ENCODE data around the gene FOXP1. TPM values are rescaled to one million over a fixed set of nuclear protein-coding genes. Genes with fewer than 3 reads are reported as not detected.

FOXP1 gene
- total and polyA plus RNA-seq, 2 of the 13 experiments (the other 11 are each of a cell fraction or from before 2014, with no cell fraction given): 40.4 to 59.0 TPM

GRCh38 chr3:71513515-71513914 lies 70.0 kb downstream of the FOXP1 start:
- in situ Hi-C loops (cut with HindIII; ENCODE audit: extremely low pct_ligation_motif_present, low pct_unique_long_range_greater_than_20kb): no loop called here
- H2AFZ ChIP-seq (ENCODE audit: low read length): no peak overlapping the region
- H3K79me2 ChIP-seq (ENCODE audit: insufficient read depth, low read length): peaks cover 48% of the 10 kb centered on the region
- ATAC-seq: no peak
- no TSS peak for BruUV-seq (replicated peaks)
- H3K27ac ChIP-seq (ENCODE audit: extremely low read length, insufficient read depth, low read length): no peak overlapping the region
- ChIA-PET POLR2A (no interaction called here), CTCF (ENCODE audit: low intra/inter-chr PET ratio, low total read pairs) (no interaction called here)
- no peak for DNase-seq (ENCODE audit: low spot score)
- H3K36me3 ChIP-seq (replicated peaks in 1 of 2; ENCODE audit: control insufficient read depth in 1 of 2, insufficient read depth in 2 of 2, low read length in 2 of 2): 0 out of 5 replicates have a peak, but pooled peaks cover 0 to 5% of the 10 kb centered on the region in 2 experiments
- TF ChIP-seq MED8 (CRISPR knock-in tag; IDR thresholded peaks at IDR 0.05; ENCODE audit: insufficient replicate concordance): no peak
- no peak overlapping the region for H3K4me2 ChIP-seq (ENCODE audit: low read depth, low read length)
- H3K4me1 ChIP-seq (ENCODE audit: insufficient read depth, low read length): peaks cover 25% of the 10 kb centered on the region
- H3K9me3 ChIP-seq (ENCODE audit: low read length): no peaks in the 10 kb centered on the region
- no peak overlapping the region for H3K4me3 ChIP-seq (replicated peaks in 1 of 3; ENCODE audit: insufficient read depth in 1 of 3, low read depth in 2 of 3, low read length in 3 of 3)
- intact Hi-C loops (cut with micrococcal nuclease; ENCODE audit: unreplicated experiment): no loop called here
- 97% methylated on average over 7 of the region's 7 CpGs for WGBS (ENCODE audit: low lambda C conversion rate)
- H4K20me1 ChIP-seq (ENCODE audit: insufficient read depth, low read length): peaks cover 11% of the 10 kb centered on the region
- H3K9ac ChIP-seq (ENCODE audit: insufficient read depth, low read depth, low read length): no peak overlapping the region
- H3K27me3 ChIP-seq (ENCODE audit: control insufficient read depth in 1 of 2, insufficient read depth in 2 of 2, low read length in 2 of 2): no peaks in the 10 kb centered on the region
- FAIRE-seq: no peak

- Histone ChIP-seq H3K4me1 (ENCODE audit: insufficient read depth, low read length) (peaks cover 21% of the 10 kb centered on the region), H3K27ac (ENCODE audit: extremely low read length, insufficient read depth, low read length) (no peak overlapping the region), H3K4me2 (ENCODE audit: low read depth, low read length) (no peak overlapping the region), H4K20me1 (ENCODE audit: insufficient read depth, low read length) (peaks cover 11% of the 10 kb centered on the region), H3K27me3 (ENCODE audit: control insufficient read depth in 1 of 2, insufficient read depth in 2 of 2, low read length in 2 of 2) (no peaks in the 10 kb centered on the region), H2AFZ (ENCODE audit: low read length) (no peak overlapping the region), H3K4me3 (replicated peaks in 1 of 3; ENCODE audit: insufficient read depth in 1 of 3, low read depth in 2 of 3, low read length in 3 of 3) (no peak overlapping the region), H3K9me3 (ENCODE audit: low read length) (no peaks in the 10 kb centered on the region), H3K9ac (ENCODE audit: insufficient read depth, low read depth, low read length) (no peak overlapping the region), H3K79me2 (ENCODE audit: insufficient read depth, low read length) (peaks cover 51% of the 10 kb centered on the region), H3K36me3 (replicated peaks in 1 of 2; ENCODE audit: control insufficient read depth in 1 of 2, insufficient read depth in 2 of 2, low read length in 2 of 2) (0 out of 5 replicates have a peak, but pooled peaks cover 0 to 5% of the 10 kb centered on the region in 2 experiments)
- FAIRE-seq (no peak), DNase-seq (ENCODE audit: low spot score) (no peak), ATAC-seq (no peak)
- no TSS peak for BruUV-seq (replicated peaks)
- intact Hi-C loops (cut with micrococcal nuclease; ENCODE audit: unreplicated experiment) (no loop called here), in situ Hi-C loops (cut with HindIII; ENCODE audit: extremely low pct_ligation_motif_present, low pct_unique_long_range_greater_than_20kb) (no loop called here)
- 97% methylated on average over 6 of the region's 6 CpGs for WGBS (ENCODE audit: low lambda C conversion rate)
- CTCF ChIA-PET (ENCODE audit: low intra/inter-chr PET ratio, low total read pairs): no interaction called here
- no peak for TF ChIP-seq PRPF4 (IDR thresholded peaks at IDR 0.05; ENCODE audit: low read depth, low read length, poor library complexity, severe bottlenecking)
- TF ChIP-seq ZNF761 (CRISPR knock-in tag; conservative IDR thresholded peaks at IDR 0.05): no peak
- TF ChIP-seq NFKB2 (CRISPR knock-in tag; IDR thresholded peaks at IDR 0.05; ENCODE audit: borderline replicate concordance): no peak
- no peak for TF ChIP-seq ZNF550 (CRISPR knock-in tag; IDR thresholded peaks at IDR 0.05; ENCODE audit: borderline replicate concordance)
- no peak for TF ChIP-seq ZNF773 (CRISPR knock-in tag; IDR thresholded peaks at IDR 0.05; ENCODE audit: borderline replicate concordance)
- no peak for TF ChIP-seq CSRNP1 (CRISPR knock-in tag; IDR thresholded peaks at IDR 0.05)
- TF ChIP-seq MXD3 (CRISPR knock-in tag; IDR thresholded peaks at IDR 0.05): no peak
- TF ChIP-seq KDM4B (CRISPR knock-in tag; IDR thresholded peaks at IDR 0.05): no peak
- TF ChIP-seq REST (IDR thresholded peaks at IDR 0.05; ENCODE audit: borderline replicate concordance in 1 of 2, low read depth in 1 of 2, low read length in 2 of 2): no peak
- no peak for TF ChIP-seq ZNF496 (CRISPR knock-in tag; IDR thresholded peaks at IDR 0.05; ENCODE audit: insufficient replicate concordance)
- POLR2A ChIA-PET: no interaction called here
These were observed 70.4 kb downstream of the FOXP1 start for GRCh38 chr3:71513081-71513480.
